H1 (cell line): ENCODE data around the gene SPAAR. TPM values are rescaled to one million over a fixed set of nuclear protein-coding genes. Genes with fewer than 3 reads are reported as not detected.
A peak's percentile ranks its signal among the peaks of the same experiment; 100 is the strongest.

ENCODE experiments used
- CTCF ChIA-PET: fragments of 300-600 bp; sonication (Branson Sonifier 250); formaldehyde crosslinking; loops from one replicate; lab custom pipeline; 2021; ENCODE audit not compliant: partially characterized antibody; lab: Charles Lee
- POLR2A ChIA-PET: fragments of 300-600 bp; sonication (Branson Sonifier 250); formaldehyde crosslinking; loops from one replicate; lab custom pipeline; 2021; ENCODE audit warnings: inconsistent platforms; ENCODE audit not compliant: partially characterized antibody; lab: Charles Lee
- DNase-seq, 2 experiments: peaks; one replicate each; pipeline versions ENCODE4 v3.0.0 to v3.0.0-alpha.2; 2010 to 2022; ENCODE audit warnings: low spot score in 2 of 2, low read depth in 1 of 2, mixed read lengths in 1 of 2
- FAIRE-seq: peaks from 2 replicates; lab custom pipeline; 2011; peaks lifted over from hg19 to GRCh38; lab: Jason Lieb, UNC
- H2AFZ ChIP-seq: 2 replicates; pipeline ENCODE4 v1.8.1; 2012; ENCODE audit warnings: low read length, inconsistent platforms
- H2AK5ac ChIP-seq: 2 replicates; pipeline ENCODE4 v1.6.1; 2013; ENCODE audit warnings: low read depth, low read length
- H2BK120ac ChIP-seq: replicated peaks from 2 replicates; pipeline ENCODE3; 2013; ENCODE audit warnings: low read depth, low read length, inconsistent platforms
- H2BK12ac ChIP-seq: 2 replicates; pipeline ENCODE4 v1.6.1; 2013; ENCODE audit warnings: low read depth, low read length
- H2BK15ac ChIP-seq: 2 replicates; pipeline ENCODE4 v1.6.1; 2013; ENCODE audit warnings: low read length
- H2BK20ac ChIP-seq: 2 replicates; pipeline ENCODE4 v1.6.1; 2013; ENCODE audit warnings: low read length
- H2BK5ac ChIP-seq: 2 replicates; pipeline ENCODE4 v1.6.1; 2013; ENCODE audit warnings: low read depth, low read length
- H3K14ac ChIP-seq: 2 replicates; pipeline ENCODE4 v1.6.1; 2013; ENCODE audit warnings: inconsistent platforms; ENCODE audit not compliant: insufficient read length
- H3K18ac ChIP-seq: 2 replicates; pipeline ENCODE4 v1.6.1; 2013; ENCODE audit warnings: low read length; ENCODE audit errors: extremely low read depth
- H3K23ac ChIP-seq: 2 replicates; pipeline ENCODE4 v1.6.1; 2013; ENCODE audit warnings: inconsistent platforms; ENCODE audit not compliant: insufficient read length
- H3K23me2 ChIP-seq: 2 replicates; pipeline ENCODE4 v1.6.1; 2013; ENCODE audit warnings: low read depth, low read length
- H3K27ac ChIP-seq: 2 replicates; pipeline ENCODE4 v1.6.1; 2011; ENCODE audit warnings: low read depth, low read length, inconsistent platforms
- H3K27me3 ChIP-seq, 4 experiments: replicated peaks in 1 of 4; 1 replicate in 1 of 4; 2 replicates in 3 of 4; pipeline versions ENCODE4 v1.6.1 to v1.8.1; 2011 to 2013; ENCODE audit warnings: low read length in 3 of 4, mild to moderate bottlenecking in 3 of 4, inconsistent platforms in 2 of 4, mixed read lengths in 2 of 4, moderate library complexity in 1 of 4; ENCODE audit not compliant: control insufficient read depth in 3 of 4, insufficient read depth in 3 of 4; ENCODE audit errors: extremely low read depth in 1 of 4
- H3K36me3 ChIP-seq, 4 experiments: 2 replicates each; pipeline versions ENCODE4 v1.6.1 to v1.8.1; 2011 to 2013; ENCODE audit warnings: mild to moderate bottlenecking in 4 of 4, low read length in 3 of 4, moderate library complexity in 2 of 4, control low read depth in 1 of 4, inconsistent platforms in 1 of 4; ENCODE audit not compliant: insufficient read depth in 4 of 4, control insufficient read depth in 2 of 4
- H3K4ac ChIP-seq: replicated peaks from 2 replicates; pipeline ENCODE3; 2013; ENCODE audit warnings: low read length, low read depth, mixed read lengths, inconsistent platforms; ENCODE audit not compliant: insufficient read length
- H3K4me1 ChIP-seq, 4 experiments: replicated peaks in 1 of 4; 1 replicate in 1 of 4; 2 replicates in 3 of 4; pipeline versions ENCODE4 v1.6.1 to v1.8.1; 2011 to 2013; ENCODE audit warnings: low read length in 3 of 4, inconsistent platforms in 2 of 4, mixed read lengths in 1 of 4; ENCODE audit not compliant: insufficient read depth in 4 of 4, control insufficient read depth in 3 of 4
- H3K4me2 ChIP-seq, 2 experiments: 2 replicates each; pipeline versions ENCODE4 v1.6.1 to v1.8.1; 2011 to 2013; ENCODE audit warnings: low read depth in 2 of 2, low read length in 2 of 2, control low read depth in 1 of 2, inconsistent platforms in 1 of 2, mild to moderate bottlenecking in 1 of 2; ENCODE audit not compliant: insufficient read depth in 1 of 2
- H3K4me3 ChIP-seq, 4 experiments: fragments of 200-600, 300-600 bp in 1 of 4; sonication (generic), shearing (Covaris generic), sonication (Bioruptor Twin) in 1 of 4; 2 replicates each; pipeline versions ENCODE4 v1.5.1 to v1.8.1; 2011 to 2016; ENCODE audit warnings: low read length in 4 of 4, low read depth in 3 of 4, control low read depth in 2 of 4, inconsistent platforms in 2 of 4, mild to moderate bottlenecking in 2 of 4, mixed read lengths in 1 of 4, moderate library complexity in 1 of 4; ENCODE audit not compliant: insufficient read depth in 2 of 4; ENCODE audit errors: extremely low read depth in 1 of 4
- H3K56ac ChIP-seq: replicated peaks from 2 replicates; pipeline ENCODE3; 2013; ENCODE audit warnings: low read depth, mild to moderate bottlenecking, mixed read lengths, low read length, inconsistent platforms; ENCODE audit not compliant: insufficient read length
- H3K79me1 ChIP-seq: 2 replicates; pipeline ENCODE4 v1.6.1; 2013; ENCODE audit warnings: low read depth, low read length, control low read depth
- H3K79me2 ChIP-seq, 2 experiments: 2 replicates each; pipeline versions ENCODE4 v1.6.1 to v1.8.1; 2012 to 2013; ENCODE audit warnings: low read length in 2 of 2, mild to moderate bottlenecking in 2 of 2, inconsistent platforms in 1 of 2; ENCODE audit not compliant: insufficient read depth in 2 of 2, control insufficient read depth in 1 of 2
- H3K9ac ChIP-seq, 4 experiments: replicated peaks in 1 of 4; 1 replicate in 1 of 4; 2 replicates in 3 of 4; pipeline versions ENCODE4 v1.6.1 to v1.8.1; 2011 to 2013; ENCODE audit warnings: low read depth in 3 of 4, low read length in 3 of 4, control low read depth in 2 of 4, mild to moderate bottlenecking in 2 of 4, moderate library complexity in 2 of 4, inconsistent platforms in 1 of 4; ENCODE audit errors: extremely low read depth in 1 of 4
- H3K9me3 ChIP-seq, 2 experiments: 2 replicates each; pipeline versions ENCODE4 v1.6.1 to v1.8.1; 2012 to 2013; ENCODE audit warnings: mild to moderate bottlenecking in 2 of 2, moderate library complexity in 2 of 2, control low read depth in 1 of 2, inconsistent platforms in 1 of 2, low read depth in 1 of 2, low read length in 1 of 2, mixed read lengths in 1 of 2; ENCODE audit not compliant: insufficient read depth in 2 of 2
- H4K20me1 ChIP-seq, 2 experiments: replicated peaks in 1 of 2; 2 replicates each; pipeline versions ENCODE3 to v1.8.1; 2011 to 2013; ENCODE audit warnings: inconsistent platforms in 2 of 2, low read length in 2 of 2, mild to moderate bottlenecking in 1 of 2; ENCODE audit not compliant: insufficient read depth in 2 of 2, control insufficient read depth in 1 of 2
- H4K5ac ChIP-seq: 2 replicates; pipeline ENCODE4 v1.6.1; 2013; ENCODE audit warnings: low read length, low read depth, mixed read lengths, inconsistent platforms; ENCODE audit not compliant: insufficient read length
- H4K8ac ChIP-seq: 2 replicates; pipeline ENCODE4 v1.8.0; 2013; ENCODE audit warnings: mild to moderate bottlenecking, moderate library complexity, low read length, inconsistent platforms; ENCODE audit not compliant: insufficient read depth; ENCODE audit errors: extremely low read depth
- H4K91ac ChIP-seq: replicated peaks from 2 replicates; pipeline ENCODE3; 2013; ENCODE audit warnings: low read length, mixed read lengths, inconsistent platforms; ENCODE audit not compliant: insufficient read length
- ASH2L ChIP-seq: fragments of 200-600, 300-600 bp; sonication (generic); IDR thresholded peaks from one replicate; pipeline ENCODE4 v1.7.1; 2017; ENCODE audit warnings: low read length
- BCL11A ChIP-seq, 2 experiments: IDR thresholded peaks; one replicate each; pipeline ENCODE4 v1.6.1; 2011; ENCODE audit warnings: low read depth in 2 of 2, low read length in 2 of 2, mild to moderate bottlenecking in 2 of 2
- CBX5 ChIP-seq: fragments of 300-800, 300-1000 bp; sonication (generic); IDR thresholded peaks from 2 replicates; pipeline ENCODE4 v1.7.1; 2016; ENCODE audit warnings: antibody characterized with exemption, low read length, low read depth
- EP300 ChIP-seq, 2 experiments: IDR thresholded peaks; 1 replicate in 1 of 2; 2 replicates in 1 of 2; pipeline ENCODE4 v1.6.1; 2011 to 2012; ENCODE audit warnings: low read depth in 2 of 2, low read length in 2 of 2, mild to moderate bottlenecking in 2 of 2, borderline replicate concordance in 1 of 2, inconsistent platforms in 1 of 2, moderate library complexity in 1 of 2
- FOSL1 ChIP-seq: IDR thresholded peaks from 2 replicates; pipeline ENCODE4 v1.6.1; 2011; ENCODE audit warnings: mild to moderate bottlenecking, low read depth, low read length, moderate library complexity; ENCODE audit not compliant: insufficient read depth
- HDAC2 ChIP-seq, 2 experiments: fragments of 300-600 bp in 1 of 2; sonication (generic) in 1 of 2; IDR thresholded peaks; 2 replicates each; pipeline ENCODE4 v1.6.1; 2011 to 2012; ENCODE audit warnings: low read depth in 2 of 2, low read length in 2 of 2, mild to moderate bottlenecking in 2 of 2, moderate library complexity in 2 of 2, borderline replicate concordance in 1 of 2, inconsistent platforms in 1 of 2
- HDAC6 ChIP-seq: IDR thresholded peaks from one replicate; pipeline ENCODE4 v1.7.1; 2012; ENCODE audit warnings: low read depth, mild to moderate bottlenecking, inconsistent platforms, low read length, moderate library complexity
- PHF8 ChIP-seq: fragments of 200-600 bp; sonication (generic); conservative IDR thresholded peaks from 2 replicates; pipeline ENCODE4 v1.7.1; 2012; ENCODE audit warnings: low read depth, mild to moderate bottlenecking, inconsistent platforms, low read length, moderate library complexity
- SIX5 ChIP-seq: IDR thresholded peaks from 2 replicates; pipeline ENCODE4 v1.6.1; 2011; ENCODE audit warnings: mild to moderate bottlenecking, low read depth, low read length
- TAF1 ChIP-seq: IDR thresholded peaks from 2 replicates; pipeline ENCODE4 v1.6.1; 2011; ENCODE audit warnings: mild to moderate bottlenecking, low read depth, low read length
- TBP ChIP-seq: IDR thresholded peaks from 2 replicates; pipeline ENCODE4 v1.6.1; 2011; ENCODE audit warnings: low read depth, low read length, improper control_type of control experiment
- WGBS, 2 experiments: shearing (Covaris generic) in 1 of 2; methylation state at CpG; one replicate each; pipeline versions ENCODE4 v1.1.6 to v1.1.7; 2013 to 2015; ENCODE audit warnings: low lambda C conversion rate in 2 of 2, mixed read lengths in 2 of 2, inconsistent platforms in 1 of 2, low coverage in 1 of 2, missing lambda C conversion rate in 1 of 2; ENCODE audit not compliant: insufficient replicate concordance in 2 of 2, insufficient coverage in 1 of 2, insufficient read length in 1 of 2; ENCODE audit errors: extremely low coverage in 1 of 2, missing lambda C conversion rate in 1 of 2; 5-methylcytosine and 5-hydroxymethylcytosine counted together
- polyA plus RNA-seq, 7 experiments: library from polyadenylated mRNA; depleted of rRNA in 3 of 7; stranded (reverse) in 5 of 7; unstranded in 2 of 7; fragments of >200 nt in 5 of 7; fragments of 200-250 nt in 2 of 7; gene quantifications; 1 replicate in 5 of 7; 2 replicates in 1 of 7; 4 replicates in 1 of 7; pipeline versions ENCODE4 v1.2.1 to v1.2.3, GENCODE V29; 2011 to 2013; ENCODE audit warnings: missing spikeins in 2 of 7, mixed read lengths in 2 of 7
- total RNA-seq: library from RNA; stranded (reverse); fragmentation: NEBNext Ultra II Directional; extraction: Animal tissue kit (Norgen Biotek cat#: 25700); gene quantifications from 2 replicates; pipeline ENCODE4 v1.2.1, GENCODE V29; 2021

The SPAAR gene
- total and polyA plus RNA-seq, 2 of the 8 experiments (the other 6 are each of a cell fraction or from before 2014, with no cell fraction given), result 0.27 TPM; not detected in 1

GRCh38 chr9:35908504-35909125, 675 bp upstream of the SPAAR start:
- Histone ChIP-seq H2AK5ac (no peak overlapping the region; the same call in 1 of the 2 replicates), H3K36me3 (no peaks in the 10 kb centered on the region), H3K23me2 (no peaks in the 10 kb centered on the region; the same call in 1 of the 2 replicates), H4K20me1 (no peaks in the 10 kb centered on the region), H2BK120ac (peak overlapping the region; percentile 47), H2BK12ac (peak overlapping the region; percentile 89), H3K4ac (no peak overlapping the region), H3K4me2 (peak overlapping the region; percentile 19 to 55; a peak in 3 of 4 replicates), H4K91ac (peak overlapping the region; percentile 89), H2BK15ac (peak overlapping the region; percentile 54), H3K23ac (no peak overlapping the region), H4K5ac (no peak overlapping the region), H2BK20ac (peak overlapping the region; percentile 66), H3K9ac (no peak overlapping the region), H2BK5ac (peak overlapping the region; percentile 79; the same call in 1 of the 2 replicates), H3K9me3 (no peaks in the 10 kb centered on the region), H3K79me1 (0 out of 2 replicates have a peak, but pooled peaks cover 2% of the 10 kb centered on the region), H3K27ac (no peak overlapping the region), H3K18ac (peak overlapping the region; percentile 81; the same call in 1 of the 2 replicates), H3K79me2 (no peaks in the 10 kb centered on the region), H4K8ac (no peak overlapping the region), H3K4me3 (0 out of 8 replicates have a peak overlapping the region, but pooled peaks of 1 of the 4 experiments have one; percentile 1), H3K56ac (no peak overlapping the region), H3K4me1 (peaks cover 9 to 33% (median 21%) of the 10 kb centered on the region in 4 experiments), H2AFZ (peak overlapping the region; percentile 66; the same call in 1 of the 2 replicates), H3K14ac (no peak overlapping the region), H3K27me3 (peaks cover 0 to 2% (median 0%) of the 10 kb centered on the region in 4 experiments; a peak in 2 of 7 replicates)
- DNase-seq, result no peak
- no peak for FAIRE-seq
- 87% methylated on average over 9 of the region's 9 CpGs; no CpG with 5 or more reads in 1 of the 2 experiments for WGBS, 2 experiments
- ChIA-PET CTCF (interaction anchor here (0.7 to 5.6 kb wide), 8 partner anchors 17 to 118 kb away, joined by 3 to 26 read pairs (median 4); no protein-coding TSS in a partner anchor), POLR2A (no interaction called here)
- TF ChIP-seq EP300 (IDR thresholded peaks at IDR 0.05; ENCODE audit: borderline replicate concordance in 1 of 2, low read depth in 2 of 2, low read length in 2 of 2), result no peak
- TF ChIP-seq SIX5, result no peak
- TF ChIP-seq TBP, result no peak
- no peak for TF ChIP-seq FOSL1
- TF ChIP-seq PHF8, result no peak
- no peak for TF ChIP-seq HDAC2 (IDR thresholded peaks at IDR 0.05; ENCODE audit: borderline replicate concordance in 1 of 2, low read depth in 2 of 2, low read length in 2 of 2)
- no peak for TF ChIP-seq CBX5
- TF ChIP-seq ASH2L, result no peak
- TF ChIP-seq HDAC6, result no peak
- no peak for TF ChIP-seq BCL11A (IDR thresholded peaks at IDR 0.05; ENCODE audit: low read depth in 2 of 2, low read length in 2 of 2)
- TF ChIP-seq TAF1, result no peak
